HG03354 (cell line): Measurements from ENCODE around the gene DPYSL5.
"Not testable (repeated sequence)": the region's sequence is repeated elsewhere in the genome, so short reads cannot be mapped to it uniquely, and the experiment has no call there.

Experiments
- ATAC-seq: cut with Tn5 transposase; IDR thresholded peaks from one replicate; pipeline ENCODE4 v1.9.1; 2021; ENCODE audit warnings: mild to moderate bottlenecking; ENCODE audit not compliant: unreplicated experiment, poor library complexity, severe bottlenecking

Gene DPYSL5

GRCh38 chr2:26847655-26848335 lies at the start of gene DPYSL5:
TSS of gene DPYSL5 (plus strand) at chr2:26848132. CDS start at chr2:26898500, 50,368 bp downstream.
- no peak for ATAC-seq

GRCh38 chr2:26801328-26801727 lies 46.6 kb upstream of the DPYSL5 start:
- no peak for ATAC-seq

- no peak for ATAC-seq
These were observed 46.1 kb upstream of the DPYSL5 start for GRCh38 chr2:26801796-26802195.

GRCh38 chr2:26805241-26805676 lies 42.7 kb upstream of the DPYSL5 start:
- no peak for ATAC-seq

GRCh38 chr2:26807788-26808460 lies 40.0 kb upstream of the DPYSL5 start:
- ATAC-seq = no peak

- no peak for ATAC-seq
These were observed 38.7 kb upstream of the DPYSL5 start for GRCh38 chr2:26809211-26809610.

GRCh38 chr2:26809876-26810577 lies 37.9 kb upstream of the DPYSL5 start:
- ATAC-seq = no peak

GRCh38 chr2:26811261-26811660 lies 36.7 kb upstream of the DPYSL5 start:
- ATAC-seq = no peak

- no peak for ATAC-seq
These were observed 35.9 kb upstream of the DPYSL5 start for GRCh38 chr2:26811791-26812694.

- no peak for ATAC-seq
These were observed 35.2 kb upstream of the DPYSL5 start for GRCh38 chr2:26812731-26813130.

- not testable (repeated sequence) for ATAC-seq
These were observed 33.7 kb upstream of the DPYSL5 start for GRCh38 chr2:26814072-26814765.

- ATAC-seq = no peak
These were observed 31.0 kb upstream of the DPYSL5 start for GRCh38 chr2:26816893-26817292.

- no peak for ATAC-seq
These were observed 29.7 kb upstream of the DPYSL5 start for GRCh38 chr2:26818255-26818654.

GRCh38 chr2:26818972-26819371 lies 29.0 kb upstream of the DPYSL5 start:
- no peak for ATAC-seq

- ATAC-seq = no peak
These were observed 27.0 kb upstream of the DPYSL5 start for GRCh38 chr2:26820932-26821331.

- no peak for ATAC-seq
These were observed 25.1 kb upstream of the DPYSL5 start for GRCh38 chr2:26822877-26823276.

- no peak for ATAC-seq
These were observed 9.6 kb upstream of the DPYSL5 start for GRCh38 chr2:26838121-26838906.

GRCh38 chr2:26840937-26841610 lies 6.9 kb upstream of the DPYSL5 start:
- ATAC-seq = no peak
